ENCODE data around the gene ARRDC3. TPM values are rescaled to one million over a fixed set of nuclear protein-coding genes. Genes with fewer than 3 reads are reported as not detected.

ARRDC3 gene
- total and polyA plus RNA-seq, 10 of the 15 experiments (the other 5 are each of a cell fraction or from before 2014, with no cell fraction given): 2.3 to 14.0 (median 8.6) TPM

DNA sequence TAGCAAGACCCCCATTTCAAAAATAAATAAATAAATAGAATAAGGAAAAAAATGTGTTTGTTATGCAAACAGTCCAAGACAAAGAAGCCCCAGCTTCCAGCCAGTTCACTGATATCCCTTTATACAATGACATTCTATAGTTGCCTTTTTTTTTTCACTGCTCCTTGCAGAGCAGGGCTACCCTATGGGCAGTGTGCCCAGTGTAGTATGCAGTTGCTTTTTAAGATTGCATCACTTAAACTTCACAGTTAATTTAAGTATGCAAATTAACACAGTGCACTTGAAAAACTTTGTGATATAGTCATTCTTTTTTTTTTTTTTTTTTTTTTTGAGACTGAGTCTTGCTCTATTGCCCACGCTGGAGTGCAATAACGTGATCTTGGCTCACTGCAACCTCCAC is 40.8 kb upstream of the ARRDC3 start:
- ChIA-PET RAD21 (ENCODE audit: unreplicated experiment) (no interaction called here), CTCF (interaction anchor here (0.6 kb wide), 1 partner anchor 492 kb away, joined by 3 read pairs; no protein-coding TSS in a partner anchor)
- no peak for ATAC-seq

DNA sequence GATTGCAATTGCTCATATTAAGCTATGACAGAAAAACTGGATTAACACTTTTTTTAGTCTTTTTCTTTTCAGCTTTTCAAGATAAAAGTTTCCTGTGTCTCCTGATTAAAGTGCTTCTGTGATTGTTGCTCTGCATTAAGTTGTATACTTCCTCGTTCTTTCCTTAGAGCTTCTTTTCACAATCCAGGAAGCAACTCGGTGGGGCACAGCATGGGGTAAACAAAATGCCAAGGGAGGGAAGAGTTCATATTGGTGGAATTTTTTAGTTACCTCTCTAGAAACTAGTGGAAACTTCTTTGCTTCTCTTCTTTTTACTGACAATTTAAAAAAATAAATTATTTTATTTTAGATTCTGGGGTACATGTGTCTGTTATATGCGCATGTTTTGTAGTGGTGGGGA is 37.8 kb upstream of the ARRDC3 start:
- DNase-seq (ENCODE audit: low read depth, low spot score) (no peak), FAIRE-seq (no peak), ATAC-seq (no peak)
- Histone ChIP-seq H3K27me3 (replicated peaks in 1 of 2; ENCODE audit: control insufficient read depth in 2 of 2, insufficient read depth in 2 of 2, low read length in 1 of 2) (no peaks in the 10 kb centered on the region), H3K36me3 (ENCODE audit: control insufficient read depth in 2 of 2, insufficient read depth in 2 of 2, low read length in 1 of 2) (no peaks in the 10 kb centered on the region), H3K4me2 (ENCODE audit: control insufficient read depth, insufficient read depth) (no peak overlapping the region), H4K20me1 (ENCODE audit: control insufficient read depth, insufficient read depth) (no peaks in the 10 kb centered on the region), H3K4me1 (ENCODE audit: control insufficient read depth, insufficient read depth, low read length) (no peaks in the 10 kb centered on the region), H3K9ac (ENCODE audit: control insufficient read depth, insufficient read depth, low read length) (no peak overlapping the region), H3K79me2 (ENCODE audit: control insufficient read depth, insufficient read depth, low read length) (no peaks in the 10 kb centered on the region), H3K9me3 (replicated peaks; ENCODE audit: control insufficient read depth, insufficient read depth, low read length) (no peaks in the 10 kb centered on the region), H2AFZ (ENCODE audit: control insufficient read depth, low read depth, low read length) (no peak overlapping the region), H3K4me3 (no peak overlapping the region), H3K27ac (ENCODE audit: control insufficient read depth, insufficient read depth) (no peak overlapping the region)
- no TSS peak for BruUV-seq (replicated peaks)
- WGBS (ENCODE audit: insufficient coverage, insufficient replicate concordance, low lambda C conversion rate, missing lambda C conversion rate): 81% methylated on average over 3 of the region's 3 CpGs
- ChIA-PET POLR2A (interaction anchor here (2.8 kb wide), 1 partner anchor 36 kb away, joined by 11 read pairs; no protein-coding TSS in a partner anchor), CTCF (interaction anchor here (0.7 to 11.1 kb wide), 16 partner anchors 13 to 628 kb away, joined by 3 to 199 read pairs (median 13); partner anchors contain the start of gene ARRDC3), SMC1A (ENCODE audit: uncharacterized antibody, unreplicated experiment) (interaction anchor here (0.6 to 7.1 kb wide), 9 partner anchors 34 to 1930 kb away, joined by 3 to 107 read pairs (median 4); partner anchors contain the start of gene ARRDC3), RAD21 (ENCODE audit: unreplicated experiment) (interaction anchor here (0.8 to 5.8 kb wide), 4 partner anchors 36 to 311 kb away, joined by 3 to 109 read pairs (median 6); partner anchors contain the start of gene ARRDC3)
- intact Hi-C loops (cut with micrococcal nuclease; ENCODE audit: unreplicated experiment) (no loop called here), in situ Hi-C loops (cut with MboI) (no loop called here)
- no peak for TF ChIP-seq ZNF384 (IDR thresholded peaks at IDR 0.05; ENCODE audit: borderline replicate concordance, low read depth, low read length)
- TF ChIP-seq YY1 (IDR thresholded peaks at IDR 0.05; ENCODE audit: low read depth, low read length): no peak

More for the DNA sequence above, 40.8 kb upstream of the ARRDC3 start:
- H3K79me2 ChIP-seq (ENCODE audit: control insufficient read depth, insufficient read depth, low read length): no peaks in the 10 kb centered on the region
- H3K4me1 ChIP-seq (ENCODE audit: control insufficient read depth, insufficient read depth, low read length): no peaks in the 10 kb centered on the region
- H3K27me3 ChIP-seq (replicated peaks in 1 of 2; ENCODE audit: control insufficient read depth in 2 of 2, insufficient read depth in 2 of 2, low read length in 1 of 2): no peaks in the 10 kb centered on the region
- FAIRE-seq (no peak), DNase-seq (ENCODE audit: low read depth, low spot score) (no peak)
- TF ChIP-seq PAX5 (IDR thresholded peaks at IDR 0.05; ENCODE audit: borderline replicate concordance, low read depth, low read length): no peak
- no peak for TF ChIP-seq ZNF384 (IDR thresholded peaks at IDR 0.05; ENCODE audit: borderline replicate concordance, low read depth, low read length)
- in situ Hi-C loops (cut with MboI) (no loop called here), intact Hi-C loops (cut with micrococcal nuclease; ENCODE audit: unreplicated experiment) (no loop called here)
- ChIA-PET SMC1A (ENCODE audit: uncharacterized antibody, unreplicated experiment) (interaction anchor here (0.8 to 1.3 kb wide), 2 partner anchors 9 to 560 kb away, joined by 3 to 4 read pairs; no protein-coding TSS in a partner anchor), POLR2A (interaction anchor here (0.7 kb wide), 1 partner anchor 263 kb away, joined by 5 read pairs; no protein-coding TSS in a partner anchor)
- H3K9me3 ChIP-seq (replicated peaks; ENCODE audit: control insufficient read depth, insufficient read depth, low read length): no peaks in the 10 kb centered on the region; the same call in 2 of the 3 replicates
- no TSS peak for BruUV-seq (replicated peaks)
- no peaks in the 10 kb centered on the region for H3K36me3 ChIP-seq (ENCODE audit: control insufficient read depth in 2 of 2, insufficient read depth in 2 of 2, low read length in 1 of 2)
- no peak overlapping the region for H3K27ac ChIP-seq (ENCODE audit: control insufficient read depth, insufficient read depth)
- WGBS (ENCODE audit: insufficient coverage, insufficient replicate concordance, low lambda C conversion rate, missing lambda C conversion rate): no CpG with 5 or more reads among the region's 2 CpGs
- no peaks in the 10 kb centered on the region for H4K20me1 ChIP-seq (ENCODE audit: control insufficient read depth, insufficient read depth)
- no peak overlapping the region for H3K4me2 ChIP-seq (ENCODE audit: control insufficient read depth, insufficient read depth)
- H2AFZ ChIP-seq (ENCODE audit: control insufficient read depth, low read depth, low read length): no peak overlapping the region
- H3K9ac ChIP-seq (ENCODE audit: control insufficient read depth, insufficient read depth, low read length): no peak overlapping the region
- H3K4me3 ChIP-seq: no peak overlapping the region
